ENCODE measurements around the gene TRAPPC12. TPM values are rescaled to one million over a fixed set of nuclear protein-coding genes. Genes with fewer than 3 reads are reported as not detected.

TRAPPC12 gene
- total RNA-seq, 1 experiment from 2014 or later, result 86.0 TPM

- Histone ChIP-seq H2BK12ac (ENCODE audit: insufficient read length, low read depth, low read length) (no peak overlapping the region), H2BK5ac (ENCODE audit: insufficient read length, low read length) (no peak overlapping the region), H3T11ph (ENCODE audit: low read length) (no peak overlapping the region), H3K79me1 (ENCODE audit: insufficient read depth, low read depth, low read length, poor library complexity, severe bottlenecking) (no peaks in the 10 kb centered on the region), H3K9ac (ENCODE audit: extremely low read depth, insufficient read length, low read length) (no peak overlapping the region), H4K91ac (ENCODE audit: insufficient read length, low read depth, low read length) (no peak overlapping the region), H2AK5ac (ENCODE audit: insufficient read length, low read length) (no peak overlapping the region), H4K8ac (replicated peaks; ENCODE audit: insufficient read length, low read depth, low read length) (no peak overlapping the region), H2BK120ac (ENCODE audit: low read depth, low read length, poor library complexity, severe bottlenecking) (no peak overlapping the region), H4K5ac (ENCODE audit: insufficient read length, low read depth, low read length) (no peak overlapping the region), H3K9me3 (ENCODE audit: control insufficient read depth, low read depth, low read length) (no peaks in the 10 kb centered on the region), H2BK15ac (ENCODE audit: low read depth, low read length) (no peak overlapping the region), H2BK20ac (ENCODE audit: low read depth, low read length, poor library complexity, severe bottlenecking) (no peak overlapping the region), H3K27ac (ENCODE audit: insufficient read length, low read depth, low read length) (no peak overlapping the region), H3K27me3 (ENCODE audit: insufficient read depth, low read length) (no peaks in the 10 kb centered on the region), H3K4ac (ENCODE audit: low read depth, low read length) (no peak overlapping the region), H3K14ac (ENCODE audit: insufficient read depth, low read length) (no peak overlapping the region), H3K4me1 (ENCODE audit: insufficient read depth, low read length) (no peaks in the 10 kb centered on the region; the same call in 1 of the 2 replicates), H4K20me1 (ENCODE audit: control insufficient read depth, insufficient read depth, insufficient read length) (no peaks in the 10 kb centered on the region), H3K23me2 (ENCODE audit: insufficient read length, low read depth, low read length, poor library complexity, severe bottlenecking) (no peaks in the 10 kb centered on the region), H3K56ac (ENCODE audit: insufficient read length, low read depth, low read length) (no peak overlapping the region), H3K4me2 (ENCODE audit: insufficient read depth, insufficient read length, low read length) (no peak overlapping the region), H3K23ac (ENCODE audit: insufficient read length, low read depth, low read length) (no peak overlapping the region), H2AFZ (ENCODE audit: low read length) (no peak overlapping the region), H3K79me2 (ENCODE audit: insufficient read depth, low read length) (peaks cover 4% of the 10 kb centered on the region; the same call in 1 of the 2 replicates), H3K18ac (ENCODE audit: insufficient read length, low read depth, low read length) (no peak overlapping the region)
- no peak for DNase-seq
- no peak overlapping the region for H3K4me3 Mint-ChIP-seq
- peak overlapping the region in 1 of 3 experiments; percentile 93; a peak in 4 of 7 replicates for H3K27ac Mint-ChIP-seq
- TF ChIP-seq CTCF (conservative IDR thresholded peaks at IDR 0.05), result no peak
- WGBS (ENCODE audit: extremely low coverage, insufficient read length, low lambda C conversion rate), result no CpG with 5 or more reads among the region's 8 CpGs
- peaks cover 19 to 21% (median 20%) of the 10 kb centered on the region in 3 experiments; a peak in 6 of 7 replicates for H3K36me3 Mint-ChIP-seq (ENCODE audit: insufficient read depth in 1 of 3, low read depth in 3 of 3)
- H3K4me1 Mint-ChIP-seq, result peaks cover 14 to 19% of the 10 kb centered on the region in 2 experiments
- H3K27me3 Mint-ChIP-seq (ENCODE audit: low read depth), result no peaks in the 10 kb centered on the region
- peaks cover 0 to 3% of the 10 kb centered on the region in 2 experiments; a peak in 2 of 5 replicates for H3K9me3 Mint-ChIP-seq
Observed at GRCh38 chr2:3355951-3356569, 23.4 kb upstream of the TRAPPC12 start.

Data from H9 (cell line).